GM12864 (cell line): Measurements from ENCODE around the gene NKIRAS2.

ENCODE experiments used
- DNase-seq: peaks from one replicate; pipeline ENCODE4 v3.0.0-alpha.2; 2011; ENCODE audit warnings: low read depth
- H3K4me3 ChIP-seq: 2 replicates; pipeline ENCODE4 v1.5.1; 2011; ENCODE audit warnings: mild to moderate bottlenecking, low read depth, low read length, control low read depth
- TF ChIP-seq, protein P1 (sequence below): IDR thresholded peaks from 2 replicates; pipeline ENCODE4 v1.5.1; 2011; ENCODE audit warnings: low read depth, mild to moderate bottlenecking, moderate library complexity, low read length, control low read depth, inconsistent platforms; ENCODE audit errors: missing control alignments

Gene NKIRAS2

DNA sequence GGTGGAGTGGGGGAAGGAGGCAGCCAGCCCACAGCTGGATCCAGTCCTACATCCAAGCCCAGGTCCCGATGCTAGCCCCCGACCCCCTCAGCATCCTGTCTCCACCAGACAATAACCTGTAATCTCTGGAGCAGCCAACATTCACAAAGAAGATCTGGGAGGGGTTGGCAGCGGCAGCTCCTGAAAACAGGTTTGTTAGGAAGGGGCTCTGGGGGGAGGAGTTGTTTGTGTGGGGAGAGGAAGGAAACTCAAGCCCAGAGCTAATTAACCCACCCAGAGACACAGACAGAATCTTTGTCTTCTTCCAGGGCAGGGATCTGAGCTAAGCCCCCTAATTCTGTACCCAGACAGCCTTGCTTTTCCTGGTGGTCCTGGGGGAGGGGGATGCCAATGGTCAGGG is 35.1 kb downstream of the NKIRAS2 start:
- no peak for DNase-seq
- H3K4me3 ChIP-seq, result no peak overlapping the region
- TF ChIP-seq, protein P1, sequence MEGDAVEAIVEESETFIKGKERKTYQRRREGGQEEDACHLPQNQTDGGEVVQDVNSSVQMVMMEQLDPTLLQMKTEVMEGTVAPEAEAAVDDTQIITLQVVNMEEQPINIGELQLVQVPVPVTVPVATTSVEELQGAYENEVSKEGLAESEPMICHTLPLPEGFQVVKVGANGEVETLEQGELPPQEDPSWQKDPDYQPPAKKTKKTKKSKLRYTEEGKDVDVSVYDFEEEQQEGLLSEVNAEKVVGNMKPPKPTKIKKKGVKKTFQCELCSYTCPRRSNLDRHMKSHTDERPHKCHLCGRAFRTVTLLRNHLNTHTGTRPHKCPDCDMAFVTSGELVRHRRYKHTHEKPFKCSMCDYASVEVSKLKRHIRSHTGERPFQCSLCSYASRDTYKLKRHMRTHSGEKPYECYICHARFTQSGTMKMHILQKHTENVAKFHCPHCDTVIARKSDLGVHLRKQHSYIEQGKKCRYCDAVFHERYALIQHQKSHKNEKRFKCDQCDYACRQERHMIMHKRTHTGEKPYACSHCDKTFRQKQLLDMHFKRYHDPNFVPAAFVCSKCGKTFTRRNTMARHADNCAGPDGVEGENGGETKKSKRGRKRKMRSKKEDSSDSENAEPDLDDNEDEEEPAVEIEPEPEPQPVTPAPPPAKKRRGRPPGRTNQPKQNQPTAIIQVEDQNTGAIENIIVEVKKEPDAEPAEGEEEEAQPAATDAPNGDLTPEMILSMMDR, result no peak

DNA sequence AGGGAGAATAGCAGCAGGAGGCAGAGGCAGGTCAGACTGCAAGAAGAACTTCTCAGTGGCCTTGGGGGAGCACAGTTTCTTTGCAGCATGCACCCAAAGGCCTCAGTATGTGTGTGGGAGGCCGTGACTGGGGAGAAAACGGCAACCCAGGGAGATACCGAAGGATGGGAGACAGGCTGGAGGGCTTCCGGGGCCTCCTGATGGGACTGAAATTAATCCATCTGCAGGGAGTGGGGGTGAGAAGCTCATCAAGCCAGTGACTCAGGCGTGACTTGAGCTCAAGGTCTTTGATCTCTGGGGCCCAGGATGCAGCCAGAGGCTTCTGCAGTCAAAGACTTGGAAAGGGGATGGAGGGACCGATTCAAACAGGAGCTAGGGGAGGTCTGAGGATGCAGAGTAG is 35.6 kb downstream of the NKIRAS2 start:
- no peak overlapping the region for H3K4me3 ChIP-seq
- TF ChIP-seq, protein P1, result no peak
- DNase-seq, result no peak

DNA sequence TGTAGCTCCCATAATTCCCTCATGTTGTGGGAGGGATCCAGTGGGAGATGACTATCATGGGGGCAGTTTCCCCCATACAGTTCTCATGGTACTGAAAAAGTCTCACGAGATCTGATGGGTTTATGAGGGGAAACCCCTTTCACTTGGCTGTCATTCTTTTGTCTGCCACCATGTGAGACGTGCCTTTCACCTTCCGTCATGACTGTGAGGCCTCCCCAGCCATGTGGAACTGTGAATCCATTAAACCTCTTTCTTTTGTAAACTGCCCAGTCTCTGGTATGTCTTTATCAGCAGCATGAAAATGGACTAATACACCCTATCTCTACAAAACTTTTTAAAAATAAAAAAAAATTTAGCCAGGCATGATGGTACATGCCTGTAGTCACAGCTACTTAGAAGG is 36.7 kb downstream of the NKIRAS2 start:
- DNase-seq, result no peak
- TF ChIP-seq, protein P1, result no peak
- H3K4me3 ChIP-seq, result no peak overlapping the region

DNA sequence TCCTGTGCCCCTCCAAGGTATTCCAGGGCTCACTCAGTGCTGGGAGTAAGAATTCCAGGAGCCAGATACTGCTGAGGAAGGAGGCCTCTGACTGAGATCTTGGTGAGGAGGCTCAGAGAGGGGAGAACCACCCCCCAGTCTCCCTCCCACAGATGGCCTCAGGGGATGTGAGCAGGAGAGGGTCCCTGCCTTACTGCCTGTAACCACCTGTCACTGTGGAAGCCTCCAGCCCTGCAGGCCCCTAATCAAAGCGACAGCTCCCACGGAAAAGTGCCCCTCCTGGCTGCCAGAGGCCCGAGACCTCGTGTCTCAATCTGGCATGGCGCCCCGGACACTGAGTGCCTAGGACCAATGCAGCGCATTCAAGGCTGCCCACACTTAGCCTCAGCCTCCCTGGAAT is 38.2 kb downstream of the NKIRAS2 start:
- H3K4me3 ChIP-seq, result no peak overlapping the region
- DNase-seq, result no peak
- TF ChIP-seq, protein P1, result no peak

DNA sequence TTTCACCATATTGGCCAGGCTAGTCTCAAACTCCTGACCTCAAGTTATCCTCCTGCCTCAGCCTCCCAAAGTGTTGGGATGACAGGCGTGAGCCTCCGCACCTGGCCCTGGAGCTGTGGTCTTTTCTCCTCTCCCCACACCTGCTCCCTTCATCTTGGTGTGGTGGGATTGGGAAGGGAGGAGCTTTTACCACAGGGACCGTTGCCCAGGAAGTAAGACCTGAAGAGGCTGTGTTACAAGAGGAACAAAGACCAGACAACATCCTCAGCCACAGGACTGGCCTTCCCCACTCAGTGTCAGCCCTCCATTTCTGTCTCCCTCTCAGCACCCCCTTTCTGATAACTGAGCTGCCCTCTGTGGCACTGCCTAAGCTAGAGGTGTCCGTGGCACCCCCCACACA is 39.9 kb downstream of the NKIRAS2 start:
- no peak overlapping the region for H3K4me3 ChIP-seq
- no peak for DNase-seq
- TF ChIP-seq, protein P1, result no peak

DNA sequence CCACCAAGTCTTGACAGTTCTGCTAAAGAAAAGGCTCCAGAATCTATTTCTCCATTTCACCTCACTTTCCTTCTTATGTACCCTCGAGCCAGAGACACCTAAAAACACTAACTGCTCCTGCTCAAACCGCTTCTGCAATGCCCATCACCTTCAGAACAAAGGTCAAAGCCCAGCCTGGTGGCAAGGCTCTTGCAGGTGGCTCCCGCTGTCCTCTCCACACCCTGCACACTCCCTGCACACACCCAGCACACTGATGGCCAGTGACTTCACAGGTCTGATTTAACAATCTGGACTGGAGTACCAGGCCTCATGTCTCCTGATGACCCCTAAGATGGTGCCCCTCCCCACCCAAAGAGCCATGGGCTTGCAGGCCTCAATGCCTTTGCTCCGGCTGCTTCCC is 40.3 kb downstream of the NKIRAS2 start:
- no peak overlapping the region for H3K4me3 ChIP-seq
- DNase-seq, result no peak
- TF ChIP-seq, protein P1, result no peak

DNA sequence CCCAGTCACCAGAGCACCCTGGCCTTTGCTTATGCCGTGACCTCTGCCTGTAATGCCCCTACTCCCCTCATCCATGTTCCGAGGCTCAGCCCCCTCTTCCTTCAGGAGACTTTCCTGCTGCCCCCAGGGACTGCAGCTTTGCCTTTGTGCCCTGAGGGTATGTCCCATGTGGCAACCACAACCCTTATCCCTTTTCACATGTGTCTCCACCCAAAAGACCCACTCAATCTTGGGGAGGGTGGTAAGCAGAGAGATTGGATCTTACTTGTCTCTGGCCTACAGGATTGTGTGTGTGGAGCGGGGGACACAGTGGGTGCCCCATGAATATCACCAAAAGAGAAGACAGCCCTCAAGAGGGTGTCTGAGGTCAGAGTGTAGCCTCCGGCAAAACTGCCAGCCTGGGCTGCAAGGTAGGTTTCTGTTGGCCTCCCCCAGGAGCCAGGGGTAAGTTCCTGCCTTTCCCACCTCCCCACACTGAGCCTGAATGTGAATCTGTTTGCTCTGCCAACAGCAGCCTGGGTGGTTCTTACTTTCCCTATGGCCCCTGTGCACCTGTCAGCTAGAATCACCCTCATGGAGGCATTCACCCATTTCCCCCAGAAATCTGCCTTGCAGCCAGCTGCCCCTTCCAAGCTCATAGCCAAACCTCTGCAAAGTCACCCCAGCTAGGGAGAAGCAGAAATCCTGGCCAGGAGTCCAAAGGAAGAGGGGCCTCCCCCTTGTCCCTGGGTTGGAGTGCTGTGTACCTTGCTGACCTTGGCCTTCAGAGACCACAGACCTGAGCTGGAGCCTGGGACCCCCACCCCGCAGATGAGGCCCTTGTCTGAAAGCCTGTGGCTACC is 42.0 kb downstream of the NKIRAS2 start:
- no peak overlapping the region for H3K4me3 ChIP-seq
- TF ChIP-seq, protein P1, result no peak
- no peak for DNase-seq
